Measurements from ENCODE around the gene OR5H14. TPM values are rescaled to one million over a fixed set of nuclear protein-coding genes. Genes with fewer than 3 reads are reported as not detected.

OR5H14 gene
- total and polyA plus RNA-seq, 10 of the 15 experiments (the other 5 are each of a cell fraction or from before 2014, with no cell fraction given) = not detected

DNA sequence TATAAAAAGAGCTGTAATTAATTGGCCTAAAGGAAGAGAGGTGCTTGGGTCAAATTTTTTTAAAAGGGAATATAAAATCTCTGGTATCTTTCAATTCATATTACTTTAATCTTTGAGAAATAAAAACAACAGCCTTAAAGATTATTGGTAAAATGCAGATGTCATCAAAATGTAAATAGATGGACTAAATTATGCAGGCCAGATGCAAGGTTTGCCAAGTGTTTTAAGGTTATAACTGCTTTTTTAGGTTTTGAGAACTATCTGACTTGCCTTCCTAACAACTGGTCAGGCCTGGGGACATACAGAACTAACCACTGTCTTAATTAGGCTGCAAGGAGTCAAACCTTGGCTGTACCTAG lies 36.8 kb upstream of the OR5H14 start:
- no peak overlapping the region for H3K27ac ChIP-seq (ENCODE audit: control insufficient read depth, insufficient read depth)

GRCh38 chr3:98114264-98114663 lies 33.0 kb upstream of the OR5H14 start:
- Histone ChIP-seq H3K4me2 (ENCODE audit: control insufficient read depth, insufficient read depth) (no peak overlapping the region), H3K9ac (ENCODE audit: control insufficient read depth, insufficient read depth, low read length) (no peak overlapping the region), H3K4me1 (ENCODE audit: control insufficient read depth, insufficient read depth, low read length) (no peaks in the 10 kb centered on the region), H3K36me3 (ENCODE audit: control insufficient read depth in 2 of 2, insufficient read depth in 2 of 2, low read length in 1 of 2) (no peaks in the 10 kb centered on the region), H2AFZ (ENCODE audit: control insufficient read depth, low read depth, low read length) (no peak overlapping the region), H4K20me1 (ENCODE audit: control insufficient read depth, insufficient read depth) (no peaks in the 10 kb centered on the region), H3K9me3 (replicated peaks; ENCODE audit: control insufficient read depth, insufficient read depth, low read length) (no peaks in the 10 kb centered on the region), H3K4me3 (no peak overlapping the region), H3K27me3 (replicated peaks in 1 of 2; ENCODE audit: control insufficient read depth in 2 of 2, insufficient read depth in 2 of 2, low read length in 1 of 2) (no peaks in the 10 kb centered on the region), H3K27ac (ENCODE audit: control insufficient read depth, insufficient read depth) (no peak overlapping the region), H3K79me2 (ENCODE audit: control insufficient read depth, insufficient read depth, low read length) (no peaks in the 10 kb centered on the region)
- ChIA-PET POLR2A (interaction anchor here (0.7 kb wide), 1 partner anchor 94 kb away, joined by 3 read pairs; no protein-coding TSS in a partner anchor), CTCF (no interaction called here), RAD21 (ENCODE audit: unreplicated experiment) (no interaction called here), SMC1A (ENCODE audit: uncharacterized antibody, unreplicated experiment) (interaction anchor here (1.4 kb wide), 1 partner anchor 200 kb away, joined by 5 read pairs; no protein-coding TSS in a partner anchor)
- intact Hi-C loops (cut with micrococcal nuclease; ENCODE audit: unreplicated experiment) = no loop called here
- no peak for DNase-seq (ENCODE audit: low read depth, low spot score)
- 0% methylated on average over 3 of the region's 3 CpGs for WGBS (ENCODE audit: insufficient coverage, insufficient replicate concordance, low lambda C conversion rate, missing lambda C conversion rate)
- no TSS peak for BruUV-seq (replicated peaks)
- FAIRE-seq = no peak
- ATAC-seq = peak; percentile 61
- in situ Hi-C loops (cut with MboI) = no loop called here
- TF ChIP-seq RELA (IDR thresholded peaks at IDR 0.05; ENCODE audit: borderline replicate concordance, partially characterized antibody) (no peak), RUNX3 (IDR thresholded peaks at IDR 0.05; ENCODE audit: low read length) (no peak), YY1 (IDR thresholded peaks at IDR 0.05; ENCODE audit: low read depth, low read length) (no peak), SUZ12 (IDR thresholded peaks at IDR 0.05; ENCODE audit: unreplicated experiment) (no peak), BRCA1 (IDR thresholded peaks at IDR 0.05; ENCODE audit: low read depth, low read length) (no peak)
- TF ChIP-seq, protein P1, sequence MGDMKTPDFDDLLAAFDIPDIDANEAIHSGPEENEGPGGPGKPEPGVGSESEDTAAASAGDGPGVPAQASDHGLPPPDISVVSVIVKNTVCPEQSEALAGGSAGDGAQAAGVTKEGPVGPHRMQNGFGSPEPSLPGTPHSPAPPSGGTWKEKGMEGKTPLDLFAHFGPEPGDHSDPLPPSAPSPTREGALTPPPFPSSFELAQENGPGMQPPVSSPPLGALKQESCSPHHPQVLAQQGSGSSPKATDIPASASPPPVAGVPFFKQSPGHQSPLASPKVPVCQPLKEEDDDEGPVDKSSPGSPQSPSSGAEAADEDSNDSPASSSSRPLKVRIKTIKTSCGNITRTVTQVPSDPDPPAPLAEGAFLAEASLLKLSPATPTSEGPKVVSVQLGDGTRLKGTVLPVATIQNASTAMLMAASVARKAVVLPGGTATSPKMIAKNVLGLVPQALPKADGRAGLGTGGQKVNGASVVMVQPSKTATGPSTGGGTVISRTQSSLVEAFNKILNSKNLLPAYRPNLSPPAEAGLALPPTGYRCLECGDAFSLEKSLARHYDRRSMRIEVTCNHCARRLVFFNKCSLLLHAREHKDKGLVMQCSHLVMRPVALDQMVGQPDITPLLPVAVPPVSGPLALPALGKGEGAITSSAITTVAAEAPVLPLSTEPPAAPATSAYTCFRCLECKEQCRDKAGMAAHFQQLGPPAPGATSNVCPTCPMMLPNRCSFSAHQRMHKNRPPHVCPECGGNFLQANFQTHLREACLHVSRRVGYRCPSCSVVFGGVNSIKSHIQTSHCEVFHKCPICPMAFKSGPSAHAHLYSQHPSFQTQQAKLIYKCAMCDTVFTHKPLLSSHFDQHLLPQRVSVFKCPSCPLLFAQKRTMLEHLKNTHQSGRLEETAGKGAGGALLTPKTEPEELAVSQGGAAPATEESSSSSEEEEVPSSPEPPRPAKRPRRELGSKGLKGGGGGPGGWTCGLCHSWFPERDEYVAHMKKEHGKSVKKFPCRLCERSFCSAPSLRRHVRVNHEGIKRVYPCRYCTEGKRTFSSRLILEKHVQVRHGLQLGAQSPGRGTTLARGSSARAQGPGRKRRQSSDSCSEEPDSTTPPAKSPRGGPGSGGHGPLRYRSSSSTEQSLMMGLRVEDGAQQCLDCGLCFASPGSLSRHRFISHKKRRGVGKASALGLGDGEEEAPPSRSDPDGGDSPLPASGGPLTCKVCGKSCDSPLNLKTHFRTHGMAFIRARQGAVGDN (IDR thresholded peaks at IDR 0.05) = no peak

More for the DNA sequence above, 36.8 kb upstream of the OR5H14 start:
- Histone ChIP-seq H3K27me3 (replicated peaks in 1 of 2; ENCODE audit: control insufficient read depth in 2 of 2, insufficient read depth in 2 of 2, low read length in 1 of 2) (no peaks in the 10 kb centered on the region), H3K4me1 (ENCODE audit: control insufficient read depth, insufficient read depth, low read length) (no peaks in the 10 kb centered on the region), H3K9ac (ENCODE audit: control insufficient read depth, insufficient read depth, low read length) (no peak overlapping the region), H3K36me3 (ENCODE audit: control insufficient read depth in 2 of 2, insufficient read depth in 2 of 2, low read length in 1 of 2) (no peaks in the 10 kb centered on the region), H3K79me2 (ENCODE audit: control insufficient read depth, insufficient read depth, low read length) (no peaks in the 10 kb centered on the region), H3K9me3 (replicated peaks; ENCODE audit: control insufficient read depth, insufficient read depth, low read length) (no peaks in the 10 kb centered on the region), H3K4me3 (no peak overlapping the region), H2AFZ (ENCODE audit: control insufficient read depth, low read depth, low read length) (no peak overlapping the region), H3K4me2 (ENCODE audit: control insufficient read depth, insufficient read depth) (no peak overlapping the region), H4K20me1 (ENCODE audit: control insufficient read depth, insufficient read depth) (no peaks in the 10 kb centered on the region)
- ChIA-PET POLR2A (no interaction called here), RAD21 (ENCODE audit: unreplicated experiment) (no interaction called here), CTCF (no interaction called here), SMC1A (ENCODE audit: uncharacterized antibody, unreplicated experiment) (no interaction called here)
- FAIRE-seq = no peak
- TF ChIP-seq, protein P2, sequence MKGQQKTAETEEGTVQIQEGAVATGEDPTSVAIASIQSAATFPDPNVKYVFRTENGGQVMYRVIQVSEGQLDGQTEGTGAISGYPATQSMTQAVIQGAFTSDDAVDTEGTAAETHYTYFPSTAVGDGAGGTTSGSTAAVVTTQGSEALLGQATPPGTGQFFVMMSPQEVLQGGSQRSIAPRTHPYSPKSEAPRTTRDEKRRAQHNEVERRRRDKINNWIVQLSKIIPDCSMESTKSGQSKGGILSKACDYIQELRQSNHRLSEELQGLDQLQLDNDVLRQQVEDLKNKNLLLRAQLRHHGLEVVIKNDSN (IDR thresholded peaks at IDR 0.05; ENCODE audit: borderline replicate concordance, extremely low read length, insufficient read depth, low read depth, low read length) = no peak
- TF ChIP-seq ZNF384 (IDR thresholded peaks at IDR 0.05; ENCODE audit: borderline replicate concordance, low read depth, low read length) (no peak), BMI1 (IDR thresholded peaks at IDR 0.05; ENCODE audit: borderline replicate concordance) (no peak), CREB1 (IDR thresholded peaks at IDR 0.05; ENCODE audit: low read depth) (no peak), PAX5 (IDR thresholded peaks at IDR 0.05; ENCODE audit: borderline replicate concordance, low read depth, low read length) (no peak), JUND (IDR thresholded peaks at IDR 0.05; ENCODE audit: low read depth, low read length) (no peak), CREM (IDR thresholded peaks at IDR 0.05; ENCODE audit: low read depth) (no peak), SMAD1 (IDR thresholded peaks at IDR 0.05; ENCODE audit: low read depth, partially characterized antibody) (no peak), ZBED1 (IDR thresholded peaks at IDR 0.05; ENCODE audit: borderline replicate concordance) (no peak)
- TF ChIP-seq, protein P3, sequence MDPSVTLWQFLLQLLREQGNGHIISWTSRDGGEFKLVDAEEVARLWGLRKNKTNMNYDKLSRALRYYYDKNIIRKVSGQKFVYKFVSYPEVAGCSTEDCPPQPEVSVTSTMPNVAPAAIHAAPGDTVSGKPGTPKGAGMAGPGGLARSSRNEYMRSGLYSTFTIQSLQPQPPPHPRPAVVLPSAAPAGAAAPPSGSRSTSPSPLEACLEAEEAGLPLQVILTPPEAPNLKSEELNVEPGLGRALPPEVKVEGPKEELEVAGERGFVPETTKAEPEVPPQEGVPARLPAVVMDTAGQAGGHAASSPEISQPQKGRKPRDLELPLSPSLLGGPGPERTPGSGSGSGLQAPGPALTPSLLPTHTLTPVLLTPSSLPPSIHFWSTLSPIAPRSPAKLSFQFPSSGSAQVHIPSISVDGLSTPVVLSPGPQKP (IDR thresholded peaks at IDR 0.05; ENCODE audit: low read depth, low read length) = no peak
- no TSS peak for BruUV-seq (replicated peaks)
- no peak for ATAC-seq
- in situ Hi-C loops (cut with MboI) = no loop called here
- no peak for DNase-seq (ENCODE audit: low read depth, low spot score)
- intact Hi-C loops (cut with micrococcal nuclease; ENCODE audit: unreplicated experiment) = no loop called here

Measured in GM12878 (cell line).